Measurements from ENCODE around the gene IL17RA. TPM values are rescaled to one million over a fixed set of nuclear protein-coding genes. Genes with fewer than 3 reads are reported as not detected.

The IL17RA gene
- total and polyA plus RNA-seq, 2 of the 4 experiments (the other 2 are of a cell fraction): 5.2 to 15.3 TPM

GRCh38 chr22:17108256-17109112, 23.7 kb downstream of the IL17RA start (continued):
- no peak for TF ChIP-seq CEBPB (IDR thresholded peaks at IDR 0.05; ENCODE audit: low read depth, low read length)

GRCh38 chr22:17109113-17109865, 24.5 kb downstream of the IL17RA start:
- H2BK5ac ChIP-seq (ENCODE audit: low read depth, low read length, poor library complexity, severe bottlenecking): no peak overlapping the region
- no peaks in the 10 kb centered on the region for H3K4me1 ChIP-seq (ENCODE audit: control insufficient read depth, insufficient read depth, low read length)
- ChIA-PET CTCF (no interaction called here), POLR2A (ENCODE audit: unreplicated experiment) (no interaction called here)
- no peak overlapping the region for H3K18ac ChIP-seq (ENCODE audit: low read depth, low read length)
- 91% methylated on average over 15 of the region's 42 CpGs; no CpG with 5 or more reads in 1 of the 2 experiments for WGBS, 2 experiments (ENCODE audit: extremely low coverage in 2 of 2, insufficient read length in 1 of 2)
- H2AK9ac ChIP-seq (replicated peaks; ENCODE audit: low read depth, low read length, poor library complexity): no peak overlapping the region
- H4K20me1 ChIP-seq (ENCODE audit: insufficient read depth, low read length): no peaks in the 10 kb centered on the region
- ATAC-seq (ENCODE audit: low read depth) (no peak), DNase-seq (no peak)
- no peaks in the 10 kb centered on the region for H3K79me1 ChIP-seq (ENCODE audit: low read depth in 1 of 2, low read length in 2 of 2)
- no peak overlapping the region for H2AK5ac ChIP-seq (ENCODE audit: low read depth, low read length)
- H3K4me2 ChIP-seq (ENCODE audit: low read depth, low read length): no peak overlapping the region
- H4K91ac ChIP-seq (ENCODE audit: insufficient read depth, low read depth, low read length): no peak overlapping the region
- no peak overlapping the region for H4K8ac ChIP-seq (ENCODE audit: low read depth in 2 of 2, low read length in 2 of 2)
- H4K5ac ChIP-seq (ENCODE audit: low read depth, low read length): no peak overlapping the region
- no peaks in the 10 kb centered on the region for H3K9me3 ChIP-seq (ENCODE audit: control insufficient read depth, insufficient read depth, low read length)
- H3K27ac ChIP-seq (ENCODE audit: insufficient read depth, low read length): no peak overlapping the region
- no peak overlapping the region for H3K9ac ChIP-seq (ENCODE audit: low read depth, low read length)
- no peak overlapping the region for H2BK20ac ChIP-seq (ENCODE audit: low read depth, low read length)
- H2AFZ ChIP-seq (replicated peaks; ENCODE audit: low read length, poor library complexity): no peak overlapping the region
- no peak overlapping the region for H3K56ac ChIP-seq (ENCODE audit: extremely low read depth, insufficient read depth, low read length)
- no peak overlapping the region for H3K14ac ChIP-seq (replicated peaks; ENCODE audit: low read depth, low read length)
- no TSS peak for BruUV-seq (replicated peaks)
- no peaks in the 10 kb centered on the region for H3K9me1 ChIP-seq (ENCODE audit: insufficient read depth, low read length)
- intact Hi-C loops (cut with micrococcal nuclease): no loop called here
- dilution Hi-C loops (cut with HindIII; ENCODE audit: low sequenced_read_pairs, unreplicated experiment): no loop called here
- H3K36me3 ChIP-seq (ENCODE audit: control insufficient read depth, insufficient read depth, low read length): peaks cover 45% of the 10 kb centered on the region
- no peak overlapping the region for H3K4ac ChIP-seq (ENCODE audit: low read depth, low read length)
- in situ Hi-C loops (cut with MboI; ENCODE audit: low sequenced_read_pairs): no loop called here
- H3K23ac ChIP-seq (ENCODE audit: low read depth, low read length): no peak overlapping the region
- H2BK120ac ChIP-seq (ENCODE audit: low read depth, low read length): no peak overlapping the region
- no peak overlapping the region for H2BK15ac ChIP-seq (ENCODE audit: low read depth, low read length)
- no peaks in the 10 kb centered on the region for H3K27me3 ChIP-seq (ENCODE audit: control insufficient read depth, insufficient read depth, low read length)
- no peak overlapping the region for H3K4me3 ChIP-seq (ENCODE audit: insufficient read depth, low read depth, low read length)
- TF ChIP-seq CEBPB (IDR thresholded peaks at IDR 0.05; ENCODE audit: low read depth, low read length): no peak
- no peak for TF ChIP-seq MXI1 (IDR thresholded peaks at IDR 0.05; ENCODE audit: borderline replicate concordance, low read depth, low read length)
- TF ChIP-seq MAZ (IDR thresholded peaks at IDR 0.05; ENCODE audit: borderline replicate concordance, low read depth, low read length): no peak
- TF ChIP-seq RAD21 (IDR thresholded peaks at IDR 0.05; ENCODE audit: low read length): no peak
- TF ChIP-seq CTCF (conservative IDR thresholded peaks at IDR 0.05; ENCODE audit: low read depth, low read length): no peak
- TF ChIP-seq ELK1 (IDR thresholded peaks at IDR 0.05; ENCODE audit: borderline replicate concordance, low read depth, low read length): no peak
- no peak for TF ChIP-seq POLR2A (IDR thresholded peaks at IDR 0.05; ENCODE audit: low read depth, low read length)
- no peak for TF ChIP-seq RCOR1 (IDR thresholded peaks at IDR 0.05; ENCODE audit: insufficient replicate concordance, low read length)
- no peak for TF ChIP-seq NFE2L2 (IDR thresholded peaks at IDR 0.05; ENCODE audit: low read depth, low read length)
- TF ChIP-seq SMC3 (IDR thresholded peaks at IDR 0.05; ENCODE audit: low read depth, low read length): no peak
- TF ChIP-seq CHD1 (IDR thresholded peaks at IDR 0.05; ENCODE audit: low read depth, low read length): no peak
- TF ChIP-seq RFX5 (IDR thresholded peaks at IDR 0.05; ENCODE audit: low read depth, low read length): no peak
- no peak for TF ChIP-seq FOS (IDR thresholded peaks at IDR 0.05; ENCODE audit: low read depth, low read length)
